NCI-H510A treated with DMSO at 0.1 percent for 48 hours (cell line): ENCODE measurements around the gene CLDN9.

Source experiments
- DNase-seq: peaks from one replicate; lab custom pipeline; 2025; lab: John Stamatoyannopoulos, UW

CLDN9 gene

DNA sequence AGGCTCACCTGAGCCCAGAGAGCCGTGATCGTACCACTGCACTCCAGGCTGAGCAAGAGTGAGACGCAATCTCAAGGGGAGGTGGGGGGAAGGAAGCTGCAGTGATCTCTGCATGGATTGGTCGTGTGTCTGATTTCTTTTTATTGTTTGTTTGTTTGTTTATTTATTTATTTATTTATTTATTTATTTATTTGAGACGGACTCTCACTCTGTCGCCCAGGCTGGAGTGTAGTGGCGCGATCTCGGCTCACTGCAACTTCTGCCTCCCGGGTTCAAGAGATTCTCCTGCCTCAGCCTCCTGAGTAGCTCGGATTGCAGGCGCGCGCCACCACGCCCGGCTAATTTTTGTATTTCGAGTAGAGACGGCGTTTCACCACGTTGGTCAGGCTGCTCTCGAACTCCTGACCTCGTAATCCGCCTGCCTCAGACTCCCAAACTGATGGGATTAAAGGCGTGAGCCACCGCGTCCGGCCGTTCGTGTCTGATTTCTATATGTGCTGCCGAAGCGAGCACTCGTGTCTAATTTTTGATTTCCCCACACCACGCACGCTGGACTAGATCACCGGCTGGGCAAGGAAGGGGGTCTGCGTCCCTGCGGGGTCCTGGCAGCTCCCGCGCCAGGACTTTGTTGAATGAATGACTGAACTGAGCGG, 7.0 kb downstream of the CLDN9 start:
- no peak for DNase-seq

DNA sequence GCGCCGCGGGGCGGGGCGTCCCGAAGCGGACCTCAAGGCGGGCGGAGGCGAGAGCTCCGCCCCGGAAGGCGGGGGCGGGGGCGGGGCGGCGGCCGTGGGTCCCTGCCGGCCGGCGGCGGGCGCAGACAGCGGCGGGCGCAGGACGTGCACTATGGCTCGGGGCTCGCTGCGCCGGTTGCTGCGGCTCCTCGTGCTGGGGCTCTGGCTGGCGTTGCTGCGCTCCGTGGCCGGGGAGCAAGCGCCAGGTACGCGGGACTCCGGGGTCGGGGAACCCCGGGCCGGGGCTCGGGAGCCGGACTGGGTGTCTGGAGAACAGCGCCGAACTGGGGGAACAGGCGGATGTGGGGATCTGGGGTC, 7.5 kb downstream of the CLDN9 start, which contains the start of gene TNFRSF12A:
Gene TNFRSF12A, plus strand, starts transcription at position 122 of the 357 bp plus-strand sequence. Its CDS starts 30 bp downstream, at position 152.
- peak; percentile 38 for DNase-seq

DNA sequence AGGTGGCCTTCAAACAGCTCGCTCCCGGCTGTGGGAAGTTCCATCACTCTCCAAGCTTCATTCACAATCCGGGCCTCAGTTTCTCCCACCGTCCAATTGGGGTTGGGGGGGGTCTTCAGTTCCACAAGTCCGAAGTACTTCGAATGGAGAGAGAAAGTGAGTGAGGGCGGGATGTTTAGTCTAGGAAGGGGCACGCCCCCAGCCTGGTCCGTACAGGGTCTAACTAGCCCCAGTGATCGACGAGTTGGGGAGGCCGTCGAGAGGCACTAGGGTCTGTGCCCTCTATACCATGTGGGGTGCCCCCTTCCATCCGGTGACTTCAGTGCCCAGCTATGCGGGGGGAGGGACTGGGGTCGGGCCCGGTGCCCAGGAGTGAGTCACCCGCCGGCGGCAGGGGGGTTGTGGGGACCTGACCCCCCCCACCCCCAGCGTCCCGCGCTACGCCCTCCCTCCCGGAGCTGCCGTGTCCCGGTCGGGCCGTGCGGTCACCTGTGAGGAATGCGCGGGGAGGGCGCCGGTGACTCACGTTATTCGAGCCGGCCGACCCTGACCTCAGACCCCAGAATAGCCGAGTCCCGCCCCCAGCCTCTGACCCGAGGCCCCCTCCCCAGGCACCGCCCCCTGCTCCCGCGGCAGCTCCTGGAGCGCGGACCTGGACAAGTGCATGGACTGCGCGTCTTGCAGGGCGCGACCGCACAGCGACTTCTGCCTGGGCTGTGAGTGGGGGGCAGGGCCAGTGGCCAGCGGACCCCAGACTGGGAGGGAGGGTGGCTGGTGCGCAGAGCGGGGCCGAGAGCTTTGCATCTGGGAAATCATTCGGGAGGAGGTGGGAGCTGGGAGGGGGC, 8.1 kb downstream of the CLDN9 start:
- no peak for DNase-seq

- peak; percentile 12 for DNase-seq
These were observed 8.9 kb downstream of the CLDN9 start for GRCh38 chr16:3021449-3022207.

DNA sequence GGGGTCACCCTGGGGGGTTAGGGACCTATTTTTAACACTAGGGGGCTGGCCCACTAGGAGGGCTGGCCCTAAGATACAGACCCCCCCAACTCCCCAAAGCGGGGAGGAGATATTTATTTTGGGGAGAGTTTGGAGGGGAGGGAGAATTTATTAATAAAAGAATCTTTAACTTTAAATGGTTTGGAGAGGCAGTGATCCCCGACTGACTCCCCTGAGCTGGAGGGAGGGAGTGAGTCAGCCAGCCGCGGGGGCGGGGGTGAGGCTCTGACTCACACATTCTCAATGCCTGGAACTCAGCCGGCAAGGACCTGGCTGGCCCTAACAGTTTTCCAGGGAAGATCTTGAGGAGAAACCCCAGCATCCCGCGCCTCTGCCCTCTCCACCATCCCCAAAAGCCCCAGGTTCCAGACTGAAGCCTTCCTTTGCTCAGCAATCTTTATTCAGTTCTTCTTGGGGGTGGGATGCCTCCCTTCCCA, 9.5 kb downstream of the CLDN9 start:
- DNase-seq = no peak

DNA sequence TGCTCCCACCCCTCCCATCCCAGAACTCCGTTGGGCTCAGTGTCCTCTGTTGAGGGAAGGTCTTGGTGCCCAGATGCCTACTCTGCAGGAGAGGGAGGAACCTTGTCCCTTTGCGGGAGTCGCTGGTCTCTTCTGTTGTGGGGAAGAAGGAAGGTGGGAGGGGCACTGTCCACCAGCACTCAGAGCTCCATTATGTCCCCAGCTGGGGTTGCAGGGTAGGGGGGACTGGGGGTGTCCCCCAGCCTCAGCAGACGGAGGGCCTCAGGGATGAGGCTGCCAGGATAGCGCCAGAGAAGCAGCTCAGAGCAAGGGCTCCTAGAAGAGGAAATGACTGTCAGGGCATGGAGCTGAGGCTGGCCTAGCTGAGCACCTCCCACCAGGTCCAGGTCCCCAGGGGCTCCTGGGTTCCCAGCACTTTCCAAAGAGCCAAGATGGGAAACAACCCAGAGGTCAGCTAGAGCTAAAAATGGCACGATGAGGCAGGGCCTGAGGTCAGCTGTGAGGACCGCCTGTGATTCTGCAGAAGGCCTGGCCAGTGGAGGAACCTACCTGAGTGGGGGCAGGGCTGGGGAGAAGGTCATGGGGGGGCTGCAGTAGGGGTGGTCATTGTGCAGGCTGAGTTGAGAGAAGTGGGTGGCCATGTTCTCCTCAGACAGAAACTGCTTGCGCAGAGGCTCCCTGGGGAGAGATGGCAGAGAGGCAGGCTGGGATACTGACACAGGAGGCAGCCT, 10.1 kb downstream of the CLDN9 start:
- DNase-seq = no peak

DNA sequence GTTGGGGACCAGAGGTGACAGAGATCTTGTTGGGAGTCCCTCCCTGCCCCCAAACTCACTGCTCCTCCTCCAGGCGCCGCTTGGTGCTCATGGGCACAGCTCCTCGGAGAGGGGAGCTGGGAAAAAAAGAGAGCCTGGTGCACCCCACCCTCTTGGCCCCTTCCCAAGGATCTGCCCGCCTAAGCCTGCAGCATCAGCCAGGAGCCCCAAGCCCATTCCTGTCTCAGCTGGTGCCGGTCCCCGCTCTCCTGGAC, 10.6 kb downstream of the CLDN9 start:
- no peak for DNase-seq

DNA sequence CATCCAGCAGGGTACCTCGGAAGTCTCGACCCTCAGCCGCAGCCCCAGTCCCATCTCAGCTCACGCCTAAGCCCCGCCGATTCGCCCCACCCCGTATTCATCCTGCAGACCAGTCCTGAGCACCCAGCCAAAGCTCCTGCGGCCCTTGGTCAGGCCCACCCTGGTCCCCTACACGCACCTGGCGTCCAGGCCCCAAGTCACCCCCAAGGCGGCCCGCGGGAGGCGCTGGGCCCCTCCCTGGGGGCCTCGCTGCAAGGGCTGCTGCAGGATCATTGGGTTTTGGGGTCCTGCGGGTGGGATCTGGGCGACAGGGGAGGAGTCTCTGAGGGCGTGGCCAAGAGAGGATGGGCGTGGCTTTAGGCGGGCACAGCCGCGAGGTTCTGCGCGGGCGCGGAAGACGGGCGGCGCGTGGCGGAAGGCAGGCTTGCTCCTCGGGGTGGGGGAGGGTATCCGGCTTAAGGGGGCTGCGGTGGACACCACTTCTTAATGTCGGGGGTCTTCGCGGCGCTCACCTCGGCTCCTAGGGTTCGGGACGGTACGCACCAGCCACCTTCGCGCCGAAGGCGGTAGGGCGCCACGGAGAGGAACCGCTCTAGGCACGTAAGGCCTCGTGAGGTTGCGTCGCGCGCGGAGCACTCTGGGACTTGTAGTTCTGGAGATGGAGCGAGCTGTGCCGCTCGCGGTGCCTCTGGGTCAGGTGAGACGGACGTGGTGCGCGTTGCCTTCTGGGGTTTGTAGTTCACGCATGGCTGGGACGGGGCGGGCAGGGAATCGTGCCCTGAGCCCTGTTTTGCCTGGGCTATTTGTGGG, 11.2 kb downstream of the CLDN9 start, which contains the start of the genes HCFC1R1 and THOC6:
Gene HCFC1R1, minus strand, starts transcription at position 274 of the 810 bp plus-strand sequence. Its CDS starts 1 bp downstream, at position 273.
Gene THOC6, plus strand, starts transcription at position 367 of the 810 bp plus-strand sequence. Its CDS starts 292 bp downstream, at position 659.
- DNase-seq = peak; percentile 82

GRCh38 chr16:3025032-3026002, 12.6 kb downstream of the CLDN9 start:
- no peak for DNase-seq

DNA sequence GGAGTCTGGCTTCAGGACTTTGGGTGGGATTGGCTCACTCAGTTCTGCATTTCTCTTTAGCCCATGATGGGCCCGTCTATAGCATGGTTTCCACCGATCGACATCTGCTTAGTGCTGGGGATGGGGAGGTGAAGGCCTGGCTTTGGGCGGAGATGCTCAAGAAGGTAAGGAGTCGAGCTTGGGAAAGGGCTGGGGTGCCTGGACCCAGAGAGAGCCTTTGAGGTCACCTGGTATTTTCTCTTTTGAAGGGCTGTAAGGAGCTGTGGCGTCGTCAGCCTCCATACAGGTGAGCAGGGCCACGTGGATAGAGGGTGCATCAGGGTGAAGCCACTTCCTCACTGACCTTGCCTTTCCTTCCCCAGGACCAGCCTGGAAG, 13.3 kb downstream of the CLDN9 start:
- no peak for DNase-seq

- no peak for DNase-seq
These were observed 14.1 kb downstream of the CLDN9 start for GRCh38 chr16:3026609-3027488.

DNA sequence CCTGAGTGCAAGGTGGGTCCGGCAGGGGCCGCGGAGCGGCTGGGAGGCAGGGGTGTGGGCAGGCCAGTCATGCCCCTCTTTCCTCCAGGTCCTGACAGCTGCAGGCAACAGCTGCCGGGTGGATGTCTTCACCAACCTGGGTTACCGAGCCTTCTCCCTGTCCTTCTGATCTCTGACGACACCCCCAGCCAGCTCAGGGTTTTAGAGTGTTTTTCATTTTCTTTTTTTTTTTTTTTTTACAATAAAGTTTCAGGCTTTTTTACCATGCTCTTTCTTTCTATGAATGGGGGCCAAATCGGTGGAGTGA, 14.7 kb downstream of the CLDN9 start:
- no peak for DNase-seq

GRCh38 chr16:3027983-3028715, 15.4 kb downstream of the CLDN9 start:
- peak; percentile 70 for DNase-seq

- no peak for DNase-seq
These were observed 16.1 kb downstream of the CLDN9 start for GRCh38 chr16:3028716-3029319.

DNA sequence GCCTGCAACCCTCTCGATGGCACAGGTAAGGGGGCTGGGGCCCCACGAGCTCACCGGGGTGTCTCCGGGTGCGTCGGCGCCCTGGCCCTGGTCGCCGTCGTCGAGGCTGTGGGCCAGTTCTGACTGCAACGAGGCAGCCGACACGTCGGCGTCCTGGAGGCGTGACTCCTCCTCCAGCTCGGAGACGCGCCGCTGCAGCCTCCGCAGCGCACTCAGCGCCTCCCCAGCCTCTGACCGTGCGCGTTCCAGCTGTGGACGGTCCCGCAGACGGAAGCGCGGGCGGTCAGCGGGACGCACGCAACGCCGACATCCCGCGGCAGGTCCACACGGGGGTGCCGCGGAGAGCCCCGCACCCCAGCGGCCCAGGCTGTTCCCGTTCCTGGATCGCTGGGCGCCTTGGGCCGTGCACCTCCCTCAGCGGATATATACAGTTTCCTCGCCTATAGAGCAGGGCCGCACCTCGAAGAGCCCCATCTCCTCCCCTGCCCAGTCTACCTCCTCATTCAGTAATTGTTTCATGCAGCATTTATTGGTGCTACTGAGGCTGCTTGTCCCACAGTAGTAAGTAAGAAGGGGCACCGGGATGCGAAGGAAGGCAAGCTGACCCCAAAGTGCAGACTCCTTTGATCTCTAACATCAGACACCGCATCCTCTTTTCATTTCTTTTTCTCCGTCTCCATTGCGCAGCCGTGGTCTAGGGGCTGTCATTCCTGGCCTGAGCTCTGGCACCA, 16.9 kb downstream of the CLDN9 start:
- DNase-seq = no peak

DNA sequence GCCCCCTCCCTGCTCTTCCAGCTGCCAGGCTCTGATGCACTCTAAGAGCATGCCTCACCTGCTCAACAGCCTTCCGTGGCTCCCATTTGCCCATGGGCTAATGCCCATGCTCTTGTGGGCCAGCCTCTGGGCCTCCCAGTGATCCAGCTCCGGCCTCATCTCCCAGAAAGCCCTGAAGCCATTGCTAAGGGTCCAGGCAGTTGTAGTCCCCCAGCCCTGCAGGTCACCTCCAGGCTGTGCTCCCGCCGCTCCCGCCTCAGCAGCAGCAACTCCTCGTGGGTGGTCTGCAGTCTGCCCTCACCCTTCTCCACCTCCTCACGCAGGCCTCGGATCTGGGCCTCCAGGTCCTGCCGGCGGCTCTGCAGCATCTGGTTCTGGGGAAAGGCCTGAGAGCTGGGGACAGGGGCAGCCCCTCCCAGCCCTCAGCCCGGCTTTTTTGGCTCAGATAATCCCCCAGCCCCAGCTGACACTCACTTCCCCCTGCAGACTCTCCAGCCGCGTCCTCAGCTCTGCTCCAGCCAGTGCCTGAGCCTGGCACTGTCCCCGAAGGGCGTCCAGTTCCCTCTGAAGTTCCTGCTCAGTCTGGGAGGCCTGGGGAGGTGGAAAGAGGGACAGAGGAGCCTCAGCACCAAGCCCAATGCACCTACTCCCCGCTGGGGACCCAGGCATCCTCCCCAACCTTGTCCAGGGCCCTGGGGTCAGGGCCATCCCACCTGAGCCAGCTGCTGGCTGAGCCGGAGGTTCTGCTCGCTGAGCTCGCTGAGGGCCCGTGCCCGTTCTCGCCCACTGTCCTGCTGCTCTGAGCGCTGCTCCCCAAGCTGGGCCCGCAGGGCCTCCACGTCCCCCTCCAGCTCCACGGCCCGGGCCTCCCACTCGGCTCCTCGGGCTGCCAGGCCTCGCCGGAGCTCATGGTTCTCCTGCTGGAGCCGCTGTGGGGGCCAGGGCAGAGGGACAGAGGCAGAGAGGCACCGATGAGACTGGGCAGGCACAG, 17.8 kb downstream of the CLDN9 start:
- DNase-seq = no peak
